Osteoblast (primary cell): ENCODE data around the gene PLXNA2. TPM values are rescaled to one million over a fixed set of nuclear protein-coding genes. Genes with fewer than 3 reads are reported as not detected.

ENCODE experiments used
- DNase-seq: peaks from one replicate; pipeline ENCODE4 v3.0.0; 2011; ENCODE audit warnings: low spot score, mixed read lengths; ENCODE audit not compliant: insufficient read length; ENCODE audit errors: missing footprints
- H2AFZ ChIP-seq: 2 replicates; pipeline ENCODE4 v1.6.0; 2011; ENCODE audit warnings: mild to moderate bottlenecking, low read length
- H3K27ac ChIP-seq: 2 replicates; pipeline ENCODE4 v1.5.1; 2011; ENCODE audit warnings: mild to moderate bottlenecking, low read depth, low read length, moderate library complexity
- H3K27me3 ChIP-seq: 2 replicates; pipeline ENCODE4 v1.6.0; 2012; ENCODE audit warnings: mild to moderate bottlenecking, control low read depth, inconsistent platforms, low read length, moderate library complexity; ENCODE audit not compliant: insufficient read depth
- H3K36me3 ChIP-seq: 2 replicates; pipeline ENCODE4 v1.5.1; 2011; ENCODE audit warnings: mild to moderate bottlenecking, low read length, control low read depth, moderate library complexity; ENCODE audit not compliant: insufficient read depth
- H3K4me1 ChIP-seq: 2 replicates; pipeline ENCODE4 v1.5.1; 2011; ENCODE audit warnings: mild to moderate bottlenecking, low read length, control low read depth, moderate library complexity; ENCODE audit not compliant: insufficient read depth
- H3K4me2 ChIP-seq: 2 replicates; pipeline ENCODE4 v1.6.0; 2011; ENCODE audit warnings: mild to moderate bottlenecking, low read length; ENCODE audit not compliant: insufficient read depth
- H3K4me3 ChIP-seq: fragments of 200-600 bp; sonication (generic); 3 replicates; pipeline ENCODE4 v1.5.1; 2012; ENCODE audit warnings: mild to moderate bottlenecking, low read length, inconsistent platforms; ENCODE audit not compliant: insufficient read depth
- H3K79me2 ChIP-seq: 2 replicates; pipeline ENCODE4 v1.6.0; 2012; ENCODE audit warnings: mild to moderate bottlenecking, low read length, control low read depth, inconsistent platforms; ENCODE audit not compliant: insufficient read depth
- H3K9me3 ChIP-seq: 2 replicates; pipeline ENCODE4 v1.5.1; 2011; ENCODE audit warnings: low read depth, low read length, control low read depth
- H4K20me1 ChIP-seq: 2 replicates; pipeline ENCODE4 v1.6.0; 2012; ENCODE audit warnings: mild to moderate bottlenecking, low read length, control low read depth; ENCODE audit not compliant: insufficient read depth
- CTCF ChIP-seq: IDR thresholded peaks from 2 replicates; pipeline ENCODE4 v1.5.1; 2011; ENCODE audit warnings: mild to moderate bottlenecking, low read depth, low read length, moderate library complexity; ENCODE audit errors: extremely low read depth
- total RNA-seq: library from RNA; depleted of rRNA; stranded (reverse); fragments of >200 nt; gene quantifications from 2 replicates; pipeline ENCODE4 v1.2.3, GENCODE V29; 2012

PLXNA2 gene
- total RNA-seq, 1 donor, result 3.3 TPM

DNA sequence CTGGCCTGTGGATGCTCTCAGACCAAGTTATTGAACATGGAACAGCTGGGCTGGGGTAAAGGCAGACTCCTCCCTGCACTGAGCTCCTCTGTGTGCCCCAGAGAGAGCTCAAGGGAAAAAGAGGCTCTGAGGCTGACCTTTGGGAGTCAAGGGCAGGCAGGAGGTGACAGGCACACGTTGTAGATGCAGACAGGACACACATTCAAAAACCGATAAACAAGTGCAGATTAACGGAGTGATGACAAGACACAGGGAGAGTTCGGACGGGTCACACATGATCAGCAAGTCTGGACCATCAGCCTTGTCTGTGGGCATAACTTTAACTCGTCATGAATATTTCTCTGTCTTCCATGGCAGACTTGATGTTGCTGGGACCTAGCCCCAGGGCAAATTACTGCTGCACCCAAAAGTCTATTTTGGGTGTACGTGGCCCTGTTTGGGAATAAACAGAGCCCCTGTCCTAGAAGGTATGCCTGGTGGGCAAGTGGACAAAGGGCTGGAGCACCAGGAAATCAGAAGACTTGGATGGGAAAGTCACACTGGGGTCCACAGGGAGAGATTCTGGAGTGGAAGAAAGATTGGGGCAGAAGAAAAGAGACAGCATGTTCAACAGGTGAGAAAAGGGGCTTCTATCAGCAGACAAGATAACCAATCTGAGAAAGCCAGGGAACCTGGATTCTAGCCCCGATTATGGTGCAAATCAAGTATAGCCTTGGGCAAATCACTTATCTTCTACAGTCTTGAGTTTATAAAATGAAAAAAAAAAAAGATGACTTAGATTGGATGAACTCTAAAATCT is 74.9 kb downstream of the PLXNA2 start:
- H3K9me3 ChIP-seq, result no peaks in the 10 kb centered on the region
- H3K4me1 ChIP-seq, result peaks cover 3% of the 10 kb centered on the region
- H3K79me2 ChIP-seq, result no peaks in the 10 kb centered on the region
- H3K4me3 ChIP-seq, result no peak overlapping the region
- DNase-seq, result no peak
- no peak overlapping the region for H2AFZ ChIP-seq
- H3K27me3 ChIP-seq, result no peaks in the 10 kb centered on the region
- H3K4me2 ChIP-seq, result no peak overlapping the region
- H3K36me3 ChIP-seq, result no peaks in the 10 kb centered on the region
- H3K27ac ChIP-seq, result no peak overlapping the region
- no peak for TF ChIP-seq CTCF
- H4K20me1 ChIP-seq, result no peaks in the 10 kb centered on the region

DNA sequence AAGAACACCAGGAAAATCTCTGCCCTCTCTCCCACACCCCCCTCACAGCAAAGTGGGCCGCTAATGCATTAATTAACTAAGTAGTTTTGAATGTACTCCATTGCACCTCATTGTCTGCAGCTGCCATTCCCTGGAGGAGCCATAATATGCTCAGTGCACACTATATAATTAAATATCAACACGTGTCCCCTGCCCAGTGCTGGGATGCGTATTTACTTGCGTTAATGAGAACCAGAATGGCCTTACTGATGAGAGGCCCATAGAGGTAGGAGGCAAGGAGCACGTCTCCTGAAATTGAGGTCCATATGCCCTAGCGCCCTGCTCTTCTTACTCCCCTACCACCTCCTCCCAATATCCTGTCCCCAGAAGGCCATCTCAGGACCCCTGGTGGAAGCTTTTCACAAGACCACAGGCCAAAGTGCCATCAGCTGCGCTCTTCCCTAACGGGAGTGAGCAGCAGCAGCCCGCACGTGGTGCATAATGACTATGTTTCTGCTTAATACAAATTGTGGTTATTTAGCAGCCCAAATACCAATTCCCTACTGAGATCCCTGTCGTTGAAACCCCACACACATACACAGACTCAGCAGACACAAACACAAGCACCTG is 76.8 kb downstream of the PLXNA2 start:
- Histone ChIP-seq H3K27me3 (no peaks in the 10 kb centered on the region), H3K4me3 (no peak overlapping the region), H4K20me1 (no peaks in the 10 kb centered on the region), H3K79me2 (no peaks in the 10 kb centered on the region), H3K4me2 (no peak overlapping the region), H3K4me1 (no peaks in the 10 kb centered on the region), H3K9me3 (no peaks in the 10 kb centered on the region), H2AFZ (no peak overlapping the region), H3K36me3 (no peaks in the 10 kb centered on the region), H3K27ac (no peak overlapping the region)
- DNase-seq, result no peak
- no peak for TF ChIP-seq CTCF

DNA sequence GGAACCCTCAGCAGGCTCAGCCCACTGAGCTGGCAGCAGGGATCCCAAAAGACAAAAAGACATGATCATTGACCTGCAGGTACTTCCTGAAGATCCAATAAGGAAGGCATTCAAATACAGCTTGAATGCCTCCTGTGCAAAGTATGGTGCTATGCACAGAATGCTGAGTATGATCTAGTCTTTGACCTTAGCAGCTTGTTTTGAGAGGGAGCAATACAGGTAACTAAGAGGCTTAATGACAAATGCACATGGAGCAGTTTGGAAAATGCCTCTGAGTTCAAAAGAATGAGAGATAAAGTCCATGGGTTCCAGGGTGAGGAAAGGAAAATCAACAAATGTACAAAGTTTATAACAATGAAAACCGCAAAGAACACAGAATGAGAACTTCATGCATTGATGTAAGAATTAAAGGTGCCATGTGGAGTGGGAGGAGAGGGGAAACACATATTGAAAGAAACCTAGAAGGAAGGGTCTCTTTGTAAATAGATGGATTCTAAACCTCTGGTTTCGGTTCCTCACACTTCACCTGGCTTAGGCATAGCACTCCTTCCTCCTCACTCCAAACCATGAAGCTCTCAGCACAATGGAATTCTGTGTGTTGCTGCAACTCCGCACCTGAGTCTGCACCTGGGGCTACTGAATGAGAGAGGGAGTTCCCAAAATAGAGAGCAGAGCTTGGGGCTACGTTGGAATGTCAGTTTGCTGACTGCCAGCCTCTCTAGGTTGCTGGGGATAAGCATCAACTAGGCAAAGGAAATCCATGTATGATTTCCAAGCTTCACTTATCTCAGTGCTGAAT is 77.6 kb downstream of the PLXNA2 start:
- H3K36me3 ChIP-seq, result no peaks in the 10 kb centered on the region
- no peak for TF ChIP-seq CTCF
- no peaks in the 10 kb centered on the region for H3K9me3 ChIP-seq
- H3K27ac ChIP-seq, result no peak overlapping the region
- H3K27me3 ChIP-seq, result no peaks in the 10 kb centered on the region
- no peaks in the 10 kb centered on the region for H3K79me2 ChIP-seq
- no peaks in the 10 kb centered on the region for H4K20me1 ChIP-seq
- DNase-seq, result no peak
- H3K4me2 ChIP-seq, result no peak overlapping the region
- H3K4me1 ChIP-seq, result no peaks in the 10 kb centered on the region
- no peak overlapping the region for H2AFZ ChIP-seq
- no peak overlapping the region for H3K4me3 ChIP-seq

- Histone ChIP-seq H3K4me1 (no peaks in the 10 kb centered on the region), H3K4me3 (no peak overlapping the region), H4K20me1 (no peaks in the 10 kb centered on the region), H3K9me3 (no peaks in the 10 kb centered on the region), H3K4me2 (no peak overlapping the region), H3K36me3 (no peaks in the 10 kb centered on the region), H3K79me2 (no peaks in the 10 kb centered on the region), H3K27me3 (no peaks in the 10 kb centered on the region), H3K27ac (no peak overlapping the region), H2AFZ (no peak overlapping the region)
- DNase-seq, result no peak
- no peak for TF ChIP-seq CTCF
Measured at GRCh38 chr1:208165659-208166058, 78.5 kb downstream of the PLXNA2 start.
